ENCODE results near the gene IGFBP3. TPM values are rescaled to one million over a fixed set of nuclear protein-coding genes. Genes with fewer than 3 reads are reported as not detected.
A peak's percentile ranks its signal among the peaks of the same experiment; 100 is the strongest.

Gene IGFBP3
- total and polyA plus RNA-seq, 2 of the 13 experiments (the other 11 are each of a cell fraction or from before 2014, with no cell fraction given): 57.5 TPM; not detected in 1

DNA sequence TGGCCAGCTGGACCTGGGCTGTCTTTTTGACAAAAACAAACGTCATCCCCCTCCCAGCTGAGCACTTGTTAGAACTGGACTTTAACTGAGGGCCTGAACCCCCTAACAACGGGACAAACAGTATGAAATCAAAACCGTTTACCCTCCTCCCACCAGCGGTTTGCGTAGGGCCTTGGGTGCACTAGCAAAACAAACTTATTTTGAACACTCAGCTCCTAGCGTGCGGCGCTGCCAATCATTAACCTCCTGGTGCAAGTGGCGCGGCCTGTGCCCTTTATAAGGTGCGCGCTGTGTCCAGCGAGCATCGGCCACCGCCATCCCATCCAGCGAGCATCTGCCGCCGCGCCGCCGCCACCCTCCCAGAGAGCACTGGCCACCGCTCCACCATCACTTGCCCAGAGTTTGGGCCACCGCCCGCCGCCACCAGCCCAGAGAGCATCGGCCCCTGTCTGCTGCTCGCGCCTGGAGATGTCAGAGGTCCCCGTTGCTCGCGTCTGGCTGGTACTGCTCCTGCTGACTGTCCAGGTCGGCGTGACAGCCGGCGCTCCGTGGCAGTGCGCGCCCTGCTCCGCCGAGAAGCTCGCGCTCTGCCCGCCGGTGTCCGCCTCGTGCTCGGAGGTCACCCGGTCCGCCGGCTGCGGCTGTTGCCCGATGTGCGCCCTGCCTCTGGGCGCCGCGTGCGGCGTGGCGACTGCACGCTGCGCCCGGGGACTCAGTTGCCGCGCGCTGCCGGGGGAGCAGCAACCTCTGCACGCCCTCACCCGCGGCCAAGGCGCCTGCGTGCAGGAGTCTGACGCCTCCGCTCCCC is 32.7 kb downstream of the IGFBP3 start, which contains the start of gene IGFBP1 (continued):
- TF ChIP-seq, protein P1, sequence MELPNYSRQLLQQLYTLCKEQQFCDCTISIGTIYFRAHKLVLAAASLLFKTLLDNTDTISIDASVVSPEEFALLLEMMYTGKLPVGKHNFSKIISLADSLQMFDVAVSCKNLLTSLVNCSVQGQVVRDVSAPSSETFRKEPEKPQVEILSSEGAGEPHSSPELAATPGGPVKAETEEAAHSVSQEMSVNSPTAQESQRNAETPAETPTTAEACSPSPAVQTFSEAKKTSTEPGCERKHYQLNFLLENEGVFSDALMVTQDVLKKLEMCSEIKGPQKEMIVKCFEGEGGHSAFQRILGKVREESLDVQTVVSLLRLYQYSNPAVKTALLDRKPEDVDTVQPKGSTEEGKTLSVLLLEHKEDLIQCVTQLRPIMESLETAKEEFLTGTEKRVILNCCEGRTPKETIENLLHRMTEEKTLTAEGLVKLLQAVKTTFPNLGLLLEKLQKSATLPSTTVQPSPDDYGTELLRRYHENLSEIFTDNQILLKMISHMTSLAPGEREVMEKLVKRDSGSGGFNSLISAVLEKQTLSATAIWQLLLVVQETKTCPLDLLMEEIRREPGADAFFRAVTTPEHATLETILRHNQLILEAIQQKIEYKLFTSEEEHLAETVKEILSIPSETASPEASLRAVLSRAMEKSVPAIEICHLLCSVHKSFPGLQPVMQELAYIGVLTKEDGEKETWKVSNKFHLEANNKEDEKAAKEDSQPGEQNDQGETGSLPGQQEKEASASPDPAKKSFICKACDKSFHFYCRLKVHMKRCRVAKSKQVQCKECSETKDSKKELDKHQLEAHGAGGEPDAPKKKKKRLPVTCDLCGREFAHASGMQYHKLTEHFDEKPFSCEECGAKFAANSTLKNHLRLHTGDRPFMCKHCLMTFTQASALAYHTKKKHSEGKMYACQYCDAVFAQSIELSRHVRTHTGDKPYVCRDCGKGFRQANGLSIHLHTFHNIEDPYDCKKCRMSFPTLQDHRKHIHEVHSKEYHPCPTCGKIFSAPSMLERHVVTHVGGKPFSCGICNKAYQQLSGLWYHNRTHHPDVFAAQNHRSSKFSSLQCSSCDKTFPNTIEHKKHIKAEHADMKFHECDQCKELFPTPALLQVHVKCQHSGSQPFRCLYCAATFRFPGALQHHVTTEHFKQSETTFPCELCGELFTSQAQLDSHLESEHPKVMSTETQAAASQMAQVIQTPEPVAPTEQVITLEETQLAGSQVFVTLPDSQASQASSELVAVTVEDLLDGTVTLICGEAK (IDR thresholded peaks at IDR 0.05): no peak
- TF ChIP-seq, protein P1 (CRISPR knock-in tag; IDR thresholded peaks at IDR 0.05): peak; percentile 78
- TF ChIP-seq SMARCE1 (IDR thresholded peaks at IDR 0.05; ENCODE audit: borderline replicate concordance) (no peak), IKZF1 (IDR thresholded peaks at IDR 0.05) (no peak), ZBTB7A (CRISPR knock-in tag; IDR thresholded peaks at IDR 0.05) (peak; percentile 92), ZNF225 (CRISPR knock-in tag; IDR thresholded peaks at IDR 0.05) (peak; percentile 92), STAT5B (CRISPR knock-in tag; IDR thresholded peaks at IDR 0.05) (no peak), THAP11 (CRISPR knock-in tag; IDR thresholded peaks at IDR 0.05) (peak; percentile 81), PHF20 (CRISPR knock-in tag; IDR thresholded peaks at IDR 0.05) (peak; percentile 36), JDP2 (CRISPR knock-in tag; IDR thresholded peaks at IDR 0.05; ENCODE audit: borderline replicate concordance) (peak; percentile 74; the same call in 1 of the 2 replicates), CHCHD3 (CRISPR knock-in tag; IDR thresholded peaks at IDR 0.05) (0 out of 2 replicates have a peak, but pooled peaks have one; percentile 83), JUNB (CRISPR knock-in tag; IDR thresholded peaks at IDR 0.05; ENCODE audit: borderline replicate concordance) (peak; percentile 72; the same call in 1 of the 2 replicates), ZNF839 (CRISPR knock-in tag; IDR thresholded peaks at IDR 0.05; ENCODE audit: borderline replicate concordance) (peak; percentile 81; the same call in 1 of the 2 replicates), ZNF816 (CRISPR knock-in tag; IDR thresholded peaks at IDR 0.05; ENCODE audit: borderline replicate concordance) (peak; percentile 88; the same call in 1 of the 2 replicates), NFE2L1 (CRISPR knock-in tag; IDR thresholded peaks at IDR 0.05; ENCODE audit: borderline replicate concordance) (no peak), NCOA2 (CRISPR knock-in tag; IDR thresholded peaks at IDR 0.05) (peak; percentile 82)
- TF ChIP-seq, protein P2, sequence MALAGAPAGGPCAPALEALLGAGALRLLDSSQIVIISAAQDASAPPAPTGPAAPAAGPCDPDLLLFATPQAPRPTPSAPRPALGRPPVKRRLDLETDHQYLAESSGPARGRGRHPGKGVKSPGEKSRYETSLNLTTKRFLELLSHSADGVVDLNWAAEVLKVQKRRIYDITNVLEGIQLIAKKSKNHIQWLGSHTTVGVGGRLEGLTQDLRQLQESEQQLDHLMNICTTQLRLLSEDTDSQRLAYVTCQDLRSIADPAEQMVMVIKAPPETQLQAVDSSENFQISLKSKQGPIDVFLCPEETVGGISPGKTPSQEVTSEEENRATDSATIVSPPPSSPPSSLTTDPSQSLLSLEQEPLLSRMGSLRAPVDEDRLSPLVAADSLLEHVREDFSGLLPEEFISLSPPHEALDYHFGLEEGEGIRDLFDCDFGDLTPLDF (CRISPR knock-in tag; IDR thresholded peaks at IDR 0.05): peak; percentile 79
- TF ChIP-seq, protein P3, sequence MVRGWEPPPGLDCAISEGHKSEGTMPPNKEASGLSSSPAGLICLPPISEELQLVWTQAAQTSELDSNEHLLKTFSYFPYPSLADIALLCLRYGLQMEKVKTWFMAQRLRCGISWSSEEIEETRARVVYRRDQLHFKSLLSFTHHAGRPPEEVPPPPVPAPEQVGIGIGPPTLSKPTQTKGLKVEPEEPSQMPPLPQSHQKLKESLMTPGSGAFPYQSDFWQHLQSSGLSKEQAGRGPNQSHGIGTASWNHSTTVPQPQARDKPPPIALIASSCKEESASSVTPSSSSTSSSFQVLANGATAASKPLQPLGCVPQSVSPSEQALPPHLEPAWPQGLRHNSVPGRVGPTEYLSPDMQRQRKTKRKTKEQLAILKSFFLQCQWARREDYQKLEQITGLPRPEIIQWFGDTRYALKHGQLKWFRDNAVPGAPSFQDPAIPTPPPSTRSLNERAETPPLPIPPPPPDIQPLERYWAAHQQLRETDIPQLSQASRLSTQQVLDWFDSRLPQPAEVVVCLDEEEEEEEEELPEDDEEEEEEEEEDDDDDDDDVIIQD (CRISPR knock-in tag; IDR thresholded peaks at IDR 0.05; ENCODE audit: low read depth): no peak; the same call in 1 of the 2 replicates

Measured in HepG2 (cell line).